Thoracic aorta (tissue), 2 donors: ENCODE measurements around the gene STON2. TPM values are rescaled to one million over a fixed set of nuclear protein-coding genes. Genes with fewer than 3 reads are reported as not detected.
"Not testable (repeated sequence)": the region's sequence is repeated elsewhere in the genome, so short reads cannot be mapped to it uniquely, and the experiment has no call there.

Experiments used
- ATAC-seq: fragments of 150-250 bp; one replicate; pipeline ENCODE4 v1.8.0; 2017; ENCODE audit warnings: low read depth; ENCODE audit not compliant: insufficient number of reproducible peaks, low FRiP score
- DNase-seq: peaks from one replicate; pipeline ENCODE4 v3.0.0-alpha.2; 2020; ENCODE audit warnings: low spot score
- H3K27ac ChIP-seq, 2 donors: fragments of 200-600 bp; sonication (generic); 1 replicate in 1 of 2; 2 replicates in 1 of 2; pipeline ENCODE4 v1.5.1; 2016; ENCODE audit warnings: mild to moderate bottlenecking in 2 of 2, moderate library complexity in 2 of 2
- H3K27me3 ChIP-seq: fragments of 200-600 bp; sonication (generic); replicated peaks from 2 replicates; pipeline ENCODE4 v1.6.0; 2016; ENCODE audit warnings: mild to moderate bottlenecking; ENCODE audit not compliant: insufficient read depth
- H3K36me3 ChIP-seq: fragments of 200-600 bp; sonication (generic); one replicate; pipeline ENCODE4 v1.5.1; 2016
- H3K4me1 ChIP-seq, 2 donors: fragments of 200-600 bp; sonication (generic); 1 replicate in 1 of 2; 2 replicates in 1 of 2; pipeline versions ENCODE4 v1.5.1 to v1.6.0; 2016; ENCODE audit warnings: low read depth in 2 of 2, mild to moderate bottlenecking in 1 of 2; ENCODE audit not compliant: control insufficient read depth in 1 of 2
- H3K4me3 ChIP-seq: fragments of 200-600 bp; sonication (generic); 2 replicates; pipeline ENCODE4 v1.5.1; 2016; ENCODE audit warnings: mild to moderate bottlenecking
- H3K9me3 ChIP-seq: fragments of 200-600 bp; sonication (generic); 2 replicates; pipeline ENCODE4 v1.5.1; 2016
- CTCF ChIP-seq: fragments of 200-600 bp; sonication (generic); IDR thresholded peaks from one replicate; pipeline ENCODE4 v1.5.1; 2019; ENCODE audit warnings: antibody characterized with exemption
- total RNA-seq, 2 donors: library from RNA; depleted of rRNA; stranded (reverse); fragments of >200 nt; gene quantifications; one replicate each; pipeline versions ENCODE4 v1.1.0 to v1.2.3, GENCODE V29; 2016

STON2 gene
- total RNA-seq, 2 donors from 2014 or later: 8.1 to 10.4 TPM

- Histone ChIP-seq H3K27ac (no peak overlapping the region), H3K4me3 (no peak overlapping the region), H3K4me1 (no peaks in the 10 kb centered on the region), H3K9me3 (no peaks in the 10 kb centered on the region), H3K27me3 (no peaks in the 10 kb centered on the region), H3K36me3 (no peaks in the 10 kb centered on the region)
- ATAC-seq: no peak
- TF ChIP-seq CTCF: no peak
- no peak for DNase-seq
Observed at GRCh38 chr14:81235096-81235495, 165.0 kb downstream of the STON2 start.

GRCh38 chr14:81234278-81234677 is 165.8 kb downstream of the STON2 start:
- Histone ChIP-seq H3K4me3 (no peak overlapping the region), H3K27me3 (no peaks in the 10 kb centered on the region), H3K27ac (no peak overlapping the region), H3K36me3 (no peaks in the 10 kb centered on the region), H3K9me3 (no peaks in the 10 kb centered on the region), H3K4me1 (no peaks in the 10 kb centered on the region)
- no peak for TF ChIP-seq CTCF
- DNase-seq (no peak), ATAC-seq (no peak)

- Histone ChIP-seq H3K27ac (no peak overlapping the region), H3K4me3 (no peak overlapping the region), H3K36me3 (no peaks in the 10 kb centered on the region), H3K27me3 (no peaks in the 10 kb centered on the region), H3K9me3 (no peaks in the 10 kb centered on the region), H3K4me1 (no peaks in the 10 kb centered on the region)
- no peak for TF ChIP-seq CTCF
- DNase-seq: no peak
- ATAC-seq: no peak
Observed at GRCh38 chr14:81233615-81234014, 166.5 kb downstream of the STON2 start.

- TF ChIP-seq CTCF: no peak
- ATAC-seq: no peak
Observed at GRCh38 chr14:81231540-81231939, 168.6 kb downstream of the STON2 start.

GRCh38 chr14:81224222-81224621 is 175.9 kb downstream of the STON2 start:
- Histone ChIP-seq H3K27me3 (no peaks in the 10 kb centered on the region), H3K4me1 (peaks cover 5 to 7% of the 10 kb centered on the region in 2 donors), H3K9me3 (no peaks in the 10 kb centered on the region), H3K27ac (no peak overlapping the region), H3K4me3 (no peak overlapping the region), H3K36me3 (no peaks in the 10 kb centered on the region)
- ATAC-seq (no peak), DNase-seq (no peak)
- no peak for TF ChIP-seq CTCF

More at GRCh38 chr14:81231540-81231939, 168.6 kb downstream of the STON2 start:
- H3K4me1 ChIP-seq: no peaks in the 10 kb centered on the region
- DNase-seq: no peak
- H3K27me3 ChIP-seq: no peaks in the 10 kb centered on the region
- H3K36me3 ChIP-seq: no peaks in the 10 kb centered on the region
- H3K4me3 ChIP-seq: no peak overlapping the region
- no peak overlapping the region for H3K27ac ChIP-seq
- H3K9me3 ChIP-seq: no peaks in the 10 kb centered on the region

- H3K36me3 ChIP-seq, H3K4me3 ChIP-seq, H3K27me3 ChIP-seq, H3K27ac ChIP-seq, DNase-seq, ATAC-seq, H3K9me3 ChIP-seq: not testable (repeated sequence)
- peaks cover 6 to 10% of the 10 kb centered on the region in 2 donors for H3K4me1 ChIP-seq
Observed at GRCh38 chr14:81223788-81224187, 176.3 kb downstream of the STON2 start.
